Amniotic stem cell (primary cell): Measurements from ENCODE around the gene KCNK13.
"Not testable (repeated sequence)": the region's sequence is repeated elsewhere in the genome, so short reads cannot be mapped to it uniquely, and the experiment has no call there.

Experiments used
- DNase-seq: peaks from one replicate; lab custom pipeline; 2025; lab: John Stamatoyannopoulos, UW

KCNK13 gene

DNA sequence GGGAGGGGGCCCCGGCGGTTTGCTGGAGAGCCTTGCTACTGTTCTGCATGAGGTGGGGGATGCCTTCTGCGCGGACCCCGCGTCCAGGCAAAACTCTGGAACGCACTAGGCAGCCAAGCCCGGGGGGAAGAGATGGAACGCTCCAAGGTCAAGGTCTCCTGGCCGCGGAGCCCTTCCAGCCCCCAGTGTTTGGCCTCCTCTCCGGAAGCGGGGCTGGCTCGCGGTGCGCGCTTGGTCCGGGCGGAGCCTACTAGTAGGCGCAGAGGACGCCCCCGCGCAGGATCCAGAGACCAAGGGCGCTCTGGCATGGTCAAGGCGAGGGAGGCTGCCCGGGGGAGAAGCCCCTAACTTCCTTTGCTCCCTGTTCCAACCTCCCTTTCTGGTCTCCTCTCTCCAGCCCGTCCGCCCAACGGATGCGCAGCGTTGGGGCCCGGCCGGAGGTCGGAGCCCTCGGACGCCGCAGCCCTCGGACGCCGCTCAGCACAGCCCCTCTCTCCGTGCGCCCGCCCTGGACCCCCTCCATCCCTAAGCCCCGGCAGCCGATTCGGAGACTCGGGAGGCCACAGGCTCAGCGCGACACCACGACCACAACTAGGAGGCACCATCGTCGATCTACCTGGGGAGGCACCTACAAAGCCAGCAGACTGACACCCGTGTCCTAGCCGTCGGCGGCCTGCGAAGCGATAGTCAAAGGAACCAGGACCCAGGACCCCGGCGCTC is 669 bp upstream of the KCNK13 start:
- DNase-seq, result no peak

- no peak for DNase-seq
Observed at GRCh38 chr14:90062127-90062794, 467 bp downstream of the KCNK13 start.

DNA sequence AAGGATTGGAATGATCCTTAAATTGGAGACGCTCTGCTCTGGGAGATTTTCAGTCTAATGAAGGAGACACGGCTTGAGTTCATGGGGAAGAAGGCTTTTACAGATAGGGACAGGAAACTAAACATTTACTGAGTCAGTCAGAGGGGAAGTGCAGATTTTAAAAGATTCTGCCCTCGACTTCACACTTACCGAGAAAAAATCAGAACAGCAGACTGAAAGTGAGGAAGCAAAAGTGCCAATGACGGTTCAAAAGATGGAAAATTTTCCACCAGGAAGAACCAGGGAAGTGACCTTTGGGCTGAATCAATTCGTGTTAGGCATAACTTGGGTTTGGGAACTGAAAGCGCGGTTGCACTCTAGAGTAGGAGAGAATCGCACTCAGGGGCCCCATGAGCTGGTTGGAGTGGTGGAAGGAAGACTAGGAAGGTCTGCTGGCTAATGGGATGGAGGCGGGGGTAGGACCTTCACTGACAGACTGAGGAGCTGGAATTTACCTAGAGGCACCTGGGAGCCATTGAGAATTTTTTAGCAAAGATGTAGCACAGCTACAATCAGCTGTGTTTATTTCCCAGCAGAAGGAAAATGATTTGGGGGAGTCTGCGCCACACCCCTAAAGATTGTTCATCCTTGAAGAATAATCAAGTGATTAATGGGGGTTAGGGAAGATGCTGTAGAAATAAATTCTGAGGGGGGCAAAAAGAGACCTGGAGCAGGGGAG is 1.2 kb downstream of the KCNK13 start:
- no peak for DNase-seq

- no peak for DNase-seq
Observed at GRCh38 chr14:90072350-90072749, 10.6 kb downstream of the KCNK13 start.

- DNase-seq, result no peak
Observed at GRCh38 chr14:90079576-90079975, 17.8 kb downstream of the KCNK13 start.

- DNase-seq, result no peak
Observed at GRCh38 chr14:90087433-90087832, 25.6 kb downstream of the KCNK13 start.

DNA sequence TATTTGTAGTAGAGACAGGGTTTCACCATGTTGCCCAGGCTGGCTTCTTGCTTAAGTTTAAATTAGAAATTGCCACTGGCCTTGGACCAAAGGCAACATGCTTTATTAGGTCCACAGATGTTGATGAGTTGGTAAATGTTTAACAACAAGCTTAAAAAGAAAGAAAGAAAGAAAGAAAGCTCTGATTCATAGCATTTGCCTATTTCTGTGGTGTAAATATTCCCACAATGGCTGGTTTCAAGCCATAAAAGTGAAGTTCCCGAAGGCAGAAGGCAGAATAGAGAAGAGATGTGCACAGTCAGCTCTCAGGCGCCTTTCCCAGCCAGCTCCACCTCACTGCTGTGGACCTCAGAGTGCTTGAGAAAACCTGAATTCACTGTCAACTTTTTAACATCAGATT is 26.4 kb downstream of the KCNK13 start:
- DNase-seq, result no peak

GRCh38 chr14:90089486-90089885 is 27.7 kb downstream of the KCNK13 start:
- DNase-seq, result not testable (repeated sequence)

DNA sequence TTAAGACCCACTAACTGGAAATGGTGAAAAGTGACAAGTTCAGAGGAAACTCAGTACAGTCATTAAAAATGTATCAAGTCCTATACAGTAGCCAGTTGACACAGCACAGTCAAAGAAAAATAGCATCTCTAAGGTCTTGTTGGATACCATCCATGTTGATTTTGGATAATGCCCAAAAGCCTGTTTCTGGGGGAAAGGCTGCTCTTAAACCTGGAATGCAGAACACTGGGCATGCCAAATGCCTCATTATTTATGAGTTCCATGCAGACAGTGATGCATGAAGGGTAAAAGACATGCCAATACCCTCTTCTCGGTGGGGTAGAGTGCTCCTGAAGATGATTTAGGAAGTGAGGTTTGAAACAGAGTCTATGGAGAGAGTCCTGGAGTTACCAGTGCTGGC is 29.6 kb downstream of the KCNK13 start:
- no peak for DNase-seq

GRCh38 chr14:90093942-90094595 is 32.3 kb downstream of the KCNK13 start:
- DNase-seq, result no peak

DNA sequence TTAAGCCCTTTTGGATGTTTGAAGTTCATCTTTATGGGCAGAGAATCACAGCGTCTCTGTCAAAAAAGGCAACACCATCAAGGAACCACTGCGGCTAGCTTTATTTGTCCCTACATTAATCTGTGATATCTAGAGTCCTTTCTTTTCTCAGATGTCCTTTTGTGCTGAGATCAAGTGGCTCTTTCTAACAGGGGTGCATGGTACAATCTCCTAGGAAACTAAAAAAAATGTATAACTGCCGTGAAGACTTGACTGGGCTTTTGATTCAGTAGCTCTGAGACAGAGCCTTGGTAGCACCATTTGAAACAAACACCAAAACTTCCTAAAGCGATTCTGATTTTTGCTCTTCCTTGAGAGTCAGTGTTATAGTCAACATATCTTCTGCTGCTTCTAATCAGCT is 33.3 kb downstream of the KCNK13 start:
- DNase-seq, result no peak

- DNase-seq, result no peak
Observed at GRCh38 chr14:90096566-90096965, 34.8 kb downstream of the KCNK13 start.

DNA sequence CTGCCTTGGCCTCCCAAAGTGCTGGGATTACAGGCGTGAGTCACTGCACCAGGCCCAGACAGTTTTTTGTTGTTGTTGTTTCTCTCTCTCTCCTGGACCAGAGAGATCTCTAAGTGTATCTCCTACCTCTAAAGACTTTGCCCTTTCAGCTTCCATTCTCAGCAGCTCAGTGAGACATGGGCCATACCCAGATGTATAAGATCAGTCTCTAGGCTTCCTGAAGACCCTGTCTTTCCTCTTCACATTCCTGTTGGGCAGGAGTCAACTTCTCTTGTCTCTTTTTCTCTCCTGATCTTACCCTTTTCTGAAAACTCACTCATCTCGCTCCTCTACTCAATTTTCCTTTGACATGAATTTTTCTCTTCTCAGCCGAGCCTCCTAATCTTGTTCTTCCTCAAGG is 42.0 kb downstream of the KCNK13 start:
- DNase-seq, result no peak

DNA sequence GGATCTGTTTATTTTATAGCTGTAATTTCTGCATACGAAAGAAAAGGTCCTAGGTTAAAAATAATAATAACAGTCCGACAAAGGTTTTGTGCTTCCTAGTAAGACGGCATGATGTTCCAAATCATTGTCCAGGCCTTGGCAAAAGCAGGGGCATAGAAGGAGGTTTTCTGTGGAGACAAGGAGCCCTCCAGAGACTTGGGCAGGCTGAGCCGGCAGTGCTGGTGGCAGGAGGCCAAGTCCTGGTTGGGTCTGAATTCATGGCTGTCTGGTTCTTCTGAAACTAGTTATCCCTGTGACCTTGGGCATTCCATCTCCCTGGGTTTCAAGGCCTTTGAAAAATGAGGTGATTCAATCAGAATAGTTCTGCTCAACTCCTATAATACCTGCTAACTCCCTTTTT is 44.0 kb downstream of the KCNK13 start:
- no peak for DNase-seq

- no peak for DNase-seq
Observed at GRCh38 chr14:90107789-90108188, 46.0 kb downstream of the KCNK13 start.

DNA sequence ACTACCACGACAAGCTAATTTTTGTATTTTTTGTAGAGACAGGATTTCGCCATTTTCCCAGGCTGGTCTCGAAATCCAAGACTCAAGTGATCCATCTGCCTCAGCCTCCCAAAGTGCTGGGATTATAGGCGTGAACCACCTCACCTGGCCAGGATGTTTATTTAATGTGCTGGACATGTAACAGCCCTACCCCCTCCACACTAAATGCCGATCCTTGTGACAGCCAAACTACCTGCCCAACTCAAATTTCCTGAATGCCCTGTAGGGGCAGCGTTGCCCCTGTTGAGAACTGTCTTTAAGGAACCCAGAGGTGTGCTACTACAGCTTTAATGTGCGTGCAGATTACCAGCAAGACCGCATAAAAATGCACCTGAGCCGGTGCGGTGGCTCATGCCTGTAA is 48.1 kb downstream of the KCNK13 start:
- DNase-seq, result no peak

DNA sequence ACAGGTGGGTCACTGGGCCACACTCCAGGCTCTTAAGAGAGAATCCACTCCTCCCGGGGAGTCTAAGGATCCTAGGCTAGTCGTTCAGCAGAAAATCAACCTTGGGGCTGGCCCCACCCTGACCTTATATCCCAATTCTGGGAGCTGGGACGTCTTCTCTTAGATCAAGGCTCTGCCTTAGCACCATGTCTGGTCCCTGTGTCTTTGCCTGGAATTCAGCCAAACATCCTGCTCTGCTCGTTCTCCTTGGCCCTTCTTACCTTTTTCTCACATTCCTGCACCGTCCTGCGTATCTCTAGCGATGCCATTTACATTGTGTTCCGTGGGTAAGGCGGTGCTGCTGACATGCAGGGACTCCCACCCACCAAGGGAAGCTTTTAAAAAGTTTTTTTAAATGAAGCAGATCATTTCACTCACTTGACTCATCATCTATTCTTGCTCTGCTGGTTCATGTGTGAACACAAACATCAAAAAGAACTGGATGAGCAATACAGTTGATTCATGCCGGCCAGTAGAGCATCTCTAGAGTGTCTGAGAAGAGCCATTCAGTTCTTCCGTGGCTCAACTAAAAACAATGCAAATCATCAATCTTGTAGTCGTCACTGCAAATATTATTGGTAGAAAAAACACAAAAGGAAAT is 50.2 kb downstream of the KCNK13 start:
- no peak for DNase-seq

- DNase-seq, result no peak
Observed at GRCh38 chr14:90114554-90114953, 52.8 kb downstream of the KCNK13 start.

- DNase-seq, result no peak
Observed at GRCh38 chr14:90115780-90116179, 54.0 kb downstream of the KCNK13 start.

- no peak for DNase-seq
Observed at GRCh38 chr14:90116444-90116843, 54.6 kb downstream of the KCNK13 start.

GRCh38 chr14:90118027-90118426 is 56.2 kb downstream of the KCNK13 start:
- DNase-seq, result no peak

DNA sequence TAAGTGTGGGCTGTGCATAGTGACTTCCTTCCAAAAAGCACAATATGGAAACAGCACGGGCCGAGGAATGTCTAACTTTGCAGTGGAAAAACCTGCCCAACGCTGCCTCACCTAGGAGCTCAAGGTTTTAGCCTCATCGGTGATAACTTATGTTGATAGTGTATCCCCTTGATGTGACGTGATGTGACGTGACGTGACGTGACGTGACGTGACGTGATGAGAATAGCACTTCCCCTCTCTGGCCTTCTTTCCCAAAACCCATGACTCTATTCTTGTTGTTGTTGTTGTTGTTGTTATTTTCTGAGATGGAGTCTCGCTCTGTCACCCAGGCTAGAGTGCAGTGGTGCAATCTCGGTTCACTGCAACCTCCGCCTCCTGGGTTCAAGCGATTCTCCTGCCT is 64.5 kb downstream of the KCNK13 start:
- no peak for DNase-seq
